GM11168 (cell line): ENCODE results near the gene PHLDB3.
"Not testable (repeated sequence)": the region's sequence is repeated elsewhere in the genome, so short reads cannot be mapped to it uniquely, and the experiment has no call there.

ENCODE experiments used
- in situ Hi-C: fragments of 300-500 bp; cut with MboI; formaldehyde crosslinking; loops from one replicate; pipeline ENCODE4 v1.12.0; 2022; ENCODE audit warnings: low sequenced_read_pairs; ENCODE audit not compliant: unreplicated experiment

The PHLDB3 gene

GRCh38 chr19:43447655-43448054 lies 56.9 kb downstream of the PHLDB3 start:
- in situ Hi-C loops, result loop anchor here (5.0 kb wide), 1 partner anchor 70 kb away; no protein-coding TSS in a partner anchor

GRCh38 chr19:43446746-43447489 lies 57.6 kb downstream of the PHLDB3 start:
- in situ Hi-C loops, result loop anchor here (5.0 kb wide), 1 partner anchor 70 kb away; no protein-coding TSS in a partner anchor

DNA sequence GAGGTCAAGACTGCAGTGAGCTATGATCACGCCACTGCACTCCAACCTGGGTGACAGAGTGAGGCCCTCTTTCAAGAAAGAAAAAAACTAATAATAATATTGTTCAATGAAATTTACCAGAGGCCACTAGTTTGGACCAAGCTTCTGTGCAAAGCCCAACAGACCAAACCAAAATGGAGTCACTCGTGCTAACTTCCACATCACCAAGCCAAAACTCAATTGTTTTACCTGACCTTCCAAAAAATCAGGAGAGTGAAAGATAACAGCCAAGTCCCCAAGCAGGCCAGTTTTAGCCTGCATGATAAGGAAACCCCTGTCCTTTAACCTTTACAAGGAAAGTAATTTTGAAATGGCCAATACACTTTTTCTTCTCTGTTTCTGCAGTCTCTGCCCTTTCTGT lies 59.1 kb downstream of the PHLDB3 start:
- in situ Hi-C loops, result loop anchor here (5.0 kb wide), 1 partner anchor 72 kb away; no protein-coding TSS in a partner anchor

DNA sequence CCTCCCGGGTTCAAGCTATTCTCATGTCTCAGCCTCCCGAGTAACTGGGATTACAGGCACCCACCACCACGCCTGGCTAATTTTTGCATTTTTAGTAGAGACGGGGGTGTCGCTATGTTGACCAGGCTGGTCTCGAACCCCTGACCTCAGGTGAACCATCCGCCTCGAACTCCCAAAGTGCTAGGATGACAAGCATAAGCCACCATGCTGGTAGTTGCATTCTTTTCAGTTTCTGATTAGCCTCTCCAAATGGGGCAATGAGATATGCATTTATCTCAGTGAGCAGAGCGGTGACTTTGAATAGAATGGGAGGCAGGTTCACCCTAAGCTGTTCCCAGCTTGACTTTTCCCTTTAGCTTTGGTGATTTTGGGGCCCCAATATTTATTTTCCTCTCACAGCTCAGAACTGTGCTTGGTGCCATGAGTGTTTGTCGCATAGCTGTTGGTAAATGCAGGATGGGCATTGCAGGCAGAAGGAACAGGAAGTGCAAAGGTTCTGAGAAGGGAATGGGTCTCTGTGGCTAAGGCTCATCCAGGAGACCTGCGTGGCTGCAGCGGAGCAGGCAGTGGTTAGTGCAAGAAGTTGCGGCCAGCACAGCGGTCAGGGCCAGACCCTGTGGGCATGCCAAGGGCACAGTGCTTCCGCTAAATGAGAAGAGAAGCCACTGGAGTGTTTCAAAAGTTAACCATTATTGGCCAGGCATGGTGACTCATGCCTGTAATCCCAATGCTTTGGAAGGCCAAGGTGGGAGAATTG lies 59.8 kb downstream of the PHLDB3 start:
- in situ Hi-C loops, result loop anchor here (5.0 kb wide), 1 partner anchor 73 kb away; no protein-coding TSS in a partner anchor

- in situ Hi-C loops, result not testable (repeated sequence)
Observed at GRCh38 chr19:43444091-43444490, 60.5 kb downstream of the PHLDB3 start.

DNA sequence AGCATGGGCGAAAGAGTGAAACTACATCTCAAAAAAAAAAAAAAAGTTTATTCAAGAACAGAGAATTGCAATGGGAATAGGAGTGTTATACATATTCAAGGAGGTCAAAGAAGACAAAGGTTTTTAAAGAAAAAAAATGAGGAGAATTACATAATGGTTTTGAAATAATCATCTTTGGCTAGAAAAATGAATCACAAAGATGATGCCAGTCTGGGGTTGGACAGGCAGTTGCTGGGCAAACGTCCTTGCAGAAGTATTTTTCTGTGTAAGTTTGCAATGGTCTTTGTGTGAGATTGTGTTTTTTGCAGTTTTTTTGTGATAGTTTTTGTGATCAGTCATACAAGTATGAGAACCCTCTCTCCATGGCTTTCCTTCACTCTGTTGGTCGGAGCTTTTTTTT lies 62.8 kb downstream of the PHLDB3 start:
- in situ Hi-C loops, result no loop called here

DNA sequence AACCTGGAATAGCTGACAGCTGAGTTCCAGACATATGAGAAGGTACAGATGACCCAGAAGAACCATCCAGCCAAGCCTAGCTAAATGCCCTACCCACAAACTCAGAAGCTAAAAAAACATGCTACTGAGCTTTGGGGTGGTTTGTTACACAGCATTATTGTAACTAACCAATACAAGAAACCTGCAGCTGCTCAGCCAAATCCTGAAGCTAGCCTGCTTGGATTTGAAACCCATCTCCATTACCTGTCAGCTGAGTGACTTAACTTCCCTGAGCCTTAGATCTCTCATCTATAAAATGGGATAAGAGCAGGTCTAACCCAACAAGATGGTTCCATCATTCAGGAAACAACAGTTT lies 64.9 kb downstream of the PHLDB3 start:
- in situ Hi-C loops, result no loop called here

DNA sequence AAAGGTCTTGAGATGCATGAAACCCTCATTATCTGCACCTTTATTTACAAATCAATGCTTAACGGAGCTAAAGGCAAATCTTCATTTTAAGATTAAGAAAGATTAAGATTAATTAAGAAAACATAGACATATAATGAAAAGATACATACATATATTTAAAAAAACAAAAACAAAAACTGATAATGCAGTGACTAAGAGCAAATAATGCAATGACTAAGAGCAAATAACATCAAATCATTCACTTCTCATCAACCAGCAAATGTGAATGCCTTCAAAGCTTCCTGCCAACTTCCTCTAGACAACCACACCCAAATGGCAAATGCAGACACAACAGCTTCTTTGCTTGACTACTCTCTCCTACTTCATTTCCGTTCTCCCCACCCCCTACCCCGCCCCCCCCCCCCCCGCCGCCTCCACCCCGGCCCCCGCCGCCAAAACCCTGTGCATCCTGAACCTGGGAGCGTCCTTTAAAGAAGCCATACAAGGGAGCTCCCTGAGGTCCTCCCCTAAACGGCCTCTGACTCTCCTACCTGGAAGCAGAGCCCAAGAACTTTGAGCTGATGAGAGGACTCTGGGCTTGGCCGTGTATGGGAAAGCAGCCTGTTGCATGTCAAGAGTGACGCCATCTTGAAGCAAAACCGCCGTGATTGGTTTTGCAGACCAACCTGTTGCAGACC lies 65.4 kb downstream of the PHLDB3 start:
- in situ Hi-C loops, result no loop called here

- in situ Hi-C loops, result no loop called here
Observed at GRCh38 chr19:43438291-43439031, 66.1 kb downstream of the PHLDB3 start.

DNA sequence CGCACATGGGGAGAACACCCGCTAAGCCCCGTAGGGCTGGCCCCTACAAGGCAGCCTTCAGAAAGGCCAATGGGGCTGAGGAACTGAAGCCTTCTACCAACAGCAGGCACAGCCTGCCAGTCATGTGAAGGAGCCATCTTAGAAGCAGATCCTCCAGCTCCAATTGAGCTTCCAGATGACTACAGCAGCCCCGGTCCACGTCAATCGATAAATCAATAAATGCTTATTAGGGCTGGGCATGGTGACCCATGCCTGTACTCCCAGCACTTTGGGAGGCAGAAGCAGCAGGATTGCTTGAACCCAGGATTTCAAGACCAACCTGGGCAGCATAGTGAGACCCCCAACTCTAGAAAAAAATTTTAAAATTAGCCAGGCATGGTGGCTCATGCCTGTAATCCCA lies 66.8 kb downstream of the PHLDB3 start:
- in situ Hi-C loops, result no loop called here

DNA sequence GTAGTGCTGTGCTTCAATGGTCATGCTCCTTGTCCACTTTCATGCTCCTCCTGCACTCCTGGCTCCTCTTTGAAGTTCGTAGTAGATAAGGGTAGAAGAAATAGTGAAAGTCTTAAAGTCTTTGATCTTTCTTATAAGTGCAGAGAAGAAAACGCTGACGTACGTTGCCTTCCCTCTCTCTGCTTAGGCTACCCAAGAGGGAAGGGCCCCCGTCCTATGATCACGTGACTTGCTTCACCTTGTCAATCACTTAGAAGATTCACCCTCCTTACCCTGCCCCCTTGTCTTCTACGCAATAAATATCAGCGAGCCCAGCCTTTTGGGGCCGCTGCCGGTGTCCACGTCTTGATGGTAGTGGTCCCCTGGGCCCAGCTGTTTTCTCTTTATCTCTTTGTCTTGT lies 67.3 kb downstream of the PHLDB3 start:
- in situ Hi-C loops, result not testable (repeated sequence)

DNA sequence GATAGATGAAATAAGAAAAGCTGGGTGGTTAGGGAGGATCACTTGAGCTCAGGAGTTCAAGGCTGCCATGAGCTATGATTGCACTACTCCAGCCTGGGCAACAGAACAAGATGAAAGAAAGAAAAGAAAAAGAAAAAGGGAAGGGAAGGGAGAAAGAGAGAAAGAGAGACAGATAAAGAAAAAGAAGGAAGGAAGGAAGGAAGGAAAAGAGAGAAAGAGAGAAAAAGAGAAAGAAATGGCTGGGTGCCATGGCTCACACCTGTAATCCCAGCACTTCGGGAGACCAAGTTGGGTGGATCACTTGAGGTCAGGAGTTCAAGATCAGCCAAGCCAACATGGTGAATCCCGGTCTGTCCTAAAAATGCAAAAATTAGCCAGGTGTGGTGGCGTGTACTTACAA lies 68.8 kb downstream of the PHLDB3 start:
- in situ Hi-C loops, result no loop called here

- in situ Hi-C loops, result no loop called here
Observed at GRCh38 chr19:43433689-43434088, 70.9 kb downstream of the PHLDB3 start.

- in situ Hi-C loops, result no loop called here
Observed at GRCh38 chr19:43433358-43433673, 71.2 kb downstream of the PHLDB3 start.

DNA sequence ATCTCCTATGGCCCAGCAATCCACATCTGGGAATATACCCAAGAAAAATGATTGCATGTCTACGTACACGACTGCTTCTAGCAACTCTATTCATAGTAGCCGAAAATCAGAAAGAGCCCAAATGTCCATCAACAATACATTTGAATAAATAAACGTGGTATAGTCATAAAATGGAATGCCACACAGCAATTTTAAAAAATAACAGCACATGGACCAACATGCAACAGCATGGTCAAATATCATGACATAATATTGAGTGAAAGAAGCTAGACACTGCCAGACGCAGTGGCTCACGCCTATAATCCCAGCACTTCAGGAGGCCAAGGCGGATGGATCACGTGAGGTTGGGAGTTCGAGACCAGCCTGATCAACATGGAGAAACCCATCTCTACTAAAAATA lies 73.6 kb downstream of the PHLDB3 start:
- in situ Hi-C loops, result no loop called here

DNA sequence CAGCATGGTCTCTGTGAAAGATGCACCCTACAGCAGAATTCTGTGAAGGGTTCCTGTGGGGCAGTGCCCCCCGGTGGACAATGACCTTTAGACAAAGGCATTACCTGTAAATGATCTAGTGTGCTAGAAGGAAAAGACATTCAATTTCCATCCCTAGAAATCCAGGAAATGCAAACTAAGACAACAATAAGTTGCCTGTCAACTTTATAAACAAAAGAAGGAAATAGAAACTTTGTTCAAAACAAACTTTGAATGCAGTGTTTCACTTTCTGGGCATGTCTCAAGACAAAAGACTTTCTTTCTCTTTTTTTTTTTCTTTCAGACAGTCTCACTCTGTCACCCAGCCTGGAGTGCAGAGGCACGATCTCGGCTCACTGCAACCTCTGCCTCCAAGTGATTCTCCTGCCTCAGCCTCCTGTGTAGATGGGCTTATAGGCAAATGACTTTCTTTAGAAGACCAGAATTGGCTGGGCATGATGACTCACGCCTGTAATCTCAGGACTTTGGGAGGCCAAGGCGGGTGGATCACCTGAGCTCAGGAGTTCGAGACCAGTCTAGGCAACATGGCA lies 74.3 kb downstream of the PHLDB3 start:
- in situ Hi-C loops, result no loop called here

- in situ Hi-C loops, result no loop called here
Observed at GRCh38 chr19:43429395-43429794, 75.2 kb downstream of the PHLDB3 start.

GRCh38 chr19:43425567-43426392 lies 78.8 kb downstream of the PHLDB3 start:
- in situ Hi-C loops, result no loop called here
